CD4-positive, alpha-beta T cell treated with Interferon gamma for 1 hour (primary cell): ENCODE data around the gene SYT2.
"Not testable (repeated sequence)": the region's sequence is repeated elsewhere in the genome, so short reads cannot be mapped to it uniquely, and the experiment has no call there.

Experiments
- DNase-seq: peaks from one replicate; pipeline ENCODE4 v3.0.0-alpha.2; 2020

Gene SYT2

GRCh38 chr1:202540858-202541257 lies 169.4 kb downstream of the SYT2 start:
- DNase-seq, result not testable (repeated sequence)
